AG09309 (cell line): ENCODE measurements around the gene IGFBP4.

ENCODE experiments used
- DNase-seq: peaks from one replicate; pipeline ENCODE4 v3.0.0-alpha.2; 2010; ENCODE audit warnings: low read depth
- H3K4me3 ChIP-seq: 2 replicates; pipeline ENCODE4 v1.5.1; 2011; ENCODE audit warnings: mild to moderate bottlenecking, low read depth, low read length, moderate library complexity; ENCODE audit not compliant: control insufficient read depth
- CTCF ChIP-seq: IDR thresholded peaks from 2 replicates; pipeline ENCODE4 v1.5.1; 2011; ENCODE audit warnings: mild to moderate bottlenecking, low read depth, low read length, inconsistent platforms; ENCODE audit not compliant: insufficient read depth, control insufficient read depth; ENCODE audit errors: missing control alignments

Gene IGFBP4

GRCh38 chr17:40466298-40466971 is 23.2 kb downstream of the IGFBP4 start:
- DNase-seq, result no peak
- no peak overlapping the region for H3K4me3 ChIP-seq
- no peak for TF ChIP-seq CTCF

GRCh38 chr17:40467281-40467867 is 24.1 kb downstream of the IGFBP4 start:
- no peak for TF ChIP-seq CTCF
- DNase-seq, result no peak
- no peak overlapping the region for H3K4me3 ChIP-seq

DNA sequence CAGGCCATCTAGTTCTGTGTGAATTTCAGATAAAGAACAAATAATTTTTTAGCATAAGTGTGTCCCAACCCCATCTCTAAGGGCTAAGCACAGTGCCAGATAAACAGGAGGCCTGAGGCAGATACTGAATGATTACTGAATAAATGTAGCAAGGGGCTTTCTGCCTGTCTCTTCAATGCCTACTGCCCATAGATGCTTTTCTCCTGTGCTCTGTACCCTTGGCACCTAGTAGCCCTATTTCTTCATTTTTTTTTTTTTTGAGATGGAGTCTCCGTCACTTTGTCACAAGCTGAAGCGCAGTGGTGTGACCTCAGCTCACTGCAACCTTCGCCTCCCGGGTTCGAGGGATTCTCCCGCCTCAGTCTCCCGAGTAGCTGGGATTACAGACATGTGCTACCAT is 25.3 kb downstream of the IGFBP4 start:
- no peak for DNase-seq
- TF ChIP-seq CTCF, result no peak
- no peak overlapping the region for H3K4me3 ChIP-seq

DNA sequence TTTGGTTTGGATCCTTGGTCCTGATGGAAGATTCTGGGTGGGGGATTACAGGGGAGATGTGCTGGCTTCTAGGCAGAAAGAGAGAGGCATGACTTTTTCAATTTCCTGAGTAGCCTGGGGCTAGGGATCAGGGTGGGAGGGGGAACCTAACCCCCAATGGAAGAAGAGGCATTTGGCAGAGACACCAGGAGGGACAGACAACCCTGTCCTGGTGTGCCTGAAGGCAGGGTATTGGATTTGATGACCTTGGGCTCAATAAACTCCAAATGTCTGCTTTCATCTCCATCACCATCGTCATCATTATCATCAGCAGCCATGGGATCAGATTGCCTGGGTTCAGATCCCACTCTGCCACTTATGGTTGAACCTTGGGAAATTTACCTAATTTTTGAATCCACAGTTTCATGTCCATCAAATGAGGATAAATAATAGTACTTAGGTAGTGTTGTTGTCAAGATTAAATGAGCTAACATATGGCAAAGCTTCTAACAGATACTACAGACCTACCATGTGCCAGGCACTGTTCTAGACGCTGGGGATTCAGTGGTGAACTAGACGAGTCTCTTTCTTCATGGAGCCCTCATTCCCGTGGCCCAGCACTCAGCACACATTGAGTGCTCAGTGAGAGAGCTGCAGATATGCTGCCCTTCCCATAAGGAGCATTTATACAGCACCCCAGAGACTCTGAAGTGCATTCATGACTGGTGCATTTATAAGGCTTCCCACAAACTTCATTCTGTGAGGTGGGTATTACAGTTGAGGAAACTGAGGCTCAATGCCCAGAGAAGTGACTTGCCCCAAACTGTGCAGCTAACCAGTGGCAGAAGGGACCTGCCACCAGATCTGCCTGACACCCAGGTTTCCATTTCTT is 26.8 kb downstream of the IGFBP4 start:
- H3K4me3 ChIP-seq, result no peak overlapping the region
- DNase-seq, result no peak
- no peak for TF ChIP-seq CTCF

DNA sequence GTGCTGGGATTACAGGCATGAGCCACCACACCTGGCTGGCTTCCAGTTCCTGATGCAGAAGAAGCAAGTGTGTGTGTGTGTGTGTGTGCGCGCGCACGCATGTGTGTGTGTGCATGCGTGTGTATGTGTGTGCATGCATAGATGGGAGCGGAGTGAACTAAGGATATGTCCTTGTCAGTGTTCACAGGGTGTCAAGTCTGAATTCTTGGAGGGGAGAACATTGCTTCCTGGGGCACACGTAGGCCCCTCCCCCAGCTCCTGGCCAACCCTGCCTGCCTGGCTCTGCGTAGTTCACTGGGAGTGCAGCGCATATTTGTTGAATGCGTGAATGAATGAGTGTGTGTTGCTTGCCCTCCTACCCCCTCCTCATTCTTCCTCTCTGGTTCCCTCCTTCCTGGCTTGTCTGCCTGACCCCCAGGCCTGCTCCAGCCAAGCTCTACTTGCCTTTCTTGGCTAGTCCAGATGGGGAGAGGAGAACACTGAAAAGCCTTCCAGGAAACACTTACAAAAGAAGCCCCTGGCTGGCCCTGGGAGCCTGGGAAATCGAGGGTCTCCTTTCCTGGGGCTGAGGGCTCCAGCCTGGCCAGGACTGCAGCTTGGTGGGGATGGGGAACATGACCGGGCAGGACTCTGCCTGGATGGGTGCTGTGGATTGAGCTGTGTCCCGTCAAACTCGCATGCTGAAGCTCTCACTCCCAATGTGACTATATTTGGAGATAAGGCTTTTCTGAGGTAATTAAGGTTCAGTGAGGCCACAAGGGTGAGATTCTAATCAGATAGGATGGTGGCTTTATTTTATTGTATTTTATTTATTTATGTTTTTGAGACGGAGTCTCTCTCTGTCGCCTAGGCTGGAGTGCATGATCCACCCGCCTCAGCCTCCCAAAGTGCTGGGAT is 27.9 kb downstream of the IGFBP4 start:
- no peak for DNase-seq
- no peak for TF ChIP-seq CTCF
- H3K4me3 ChIP-seq, result no peak overlapping the region
